GM12801 (cell line): ENCODE measurements around the gene SCAMP4.

Experiments used
- TF ChIP-seq, protein P1 (sequence below): IDR thresholded peaks from one replicate; pipeline ENCODE4 v1.5.1; 2011; ENCODE audit warnings: control low read depth; ENCODE audit not compliant: insufficient read length; ENCODE audit errors: extremely low read depth

SCAMP4 gene

DNA sequence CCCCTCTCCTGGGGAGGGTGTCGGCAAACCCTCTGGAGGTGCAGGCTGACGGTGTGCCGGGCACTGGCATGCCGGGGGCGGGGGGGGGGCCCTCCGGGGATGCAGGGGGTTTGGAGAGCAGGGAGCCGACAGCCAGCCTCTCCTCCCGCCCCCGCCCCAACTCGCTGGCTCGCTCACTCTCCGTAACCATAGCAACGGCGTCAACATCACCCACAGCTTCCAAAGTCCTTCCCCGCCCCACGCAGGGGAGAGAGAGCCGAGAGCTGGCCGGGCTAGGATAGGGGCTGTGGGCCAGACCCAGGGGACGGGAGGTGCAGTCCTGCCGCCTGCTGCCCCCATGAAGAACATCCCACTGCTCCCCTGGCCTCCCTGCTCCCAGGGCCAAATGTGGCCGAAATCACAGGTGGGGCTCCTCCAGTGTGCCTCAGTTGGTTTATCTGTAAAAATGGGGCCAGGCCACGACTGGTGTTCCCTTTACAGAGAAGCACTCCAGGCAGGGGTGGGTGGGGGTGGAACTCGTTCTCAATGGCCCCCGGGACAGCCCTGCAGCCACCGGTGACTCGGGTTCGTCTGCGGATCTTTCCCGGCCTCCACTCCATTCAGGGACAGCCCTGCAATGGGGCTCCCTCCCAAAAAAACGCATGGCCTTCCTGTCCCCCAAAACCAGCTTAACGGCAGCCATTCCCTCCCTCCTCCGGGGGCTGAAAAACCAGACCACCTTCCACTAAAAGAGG is 45.0 kb upstream of the SCAMP4 start:
- TF ChIP-seq, protein P1, sequence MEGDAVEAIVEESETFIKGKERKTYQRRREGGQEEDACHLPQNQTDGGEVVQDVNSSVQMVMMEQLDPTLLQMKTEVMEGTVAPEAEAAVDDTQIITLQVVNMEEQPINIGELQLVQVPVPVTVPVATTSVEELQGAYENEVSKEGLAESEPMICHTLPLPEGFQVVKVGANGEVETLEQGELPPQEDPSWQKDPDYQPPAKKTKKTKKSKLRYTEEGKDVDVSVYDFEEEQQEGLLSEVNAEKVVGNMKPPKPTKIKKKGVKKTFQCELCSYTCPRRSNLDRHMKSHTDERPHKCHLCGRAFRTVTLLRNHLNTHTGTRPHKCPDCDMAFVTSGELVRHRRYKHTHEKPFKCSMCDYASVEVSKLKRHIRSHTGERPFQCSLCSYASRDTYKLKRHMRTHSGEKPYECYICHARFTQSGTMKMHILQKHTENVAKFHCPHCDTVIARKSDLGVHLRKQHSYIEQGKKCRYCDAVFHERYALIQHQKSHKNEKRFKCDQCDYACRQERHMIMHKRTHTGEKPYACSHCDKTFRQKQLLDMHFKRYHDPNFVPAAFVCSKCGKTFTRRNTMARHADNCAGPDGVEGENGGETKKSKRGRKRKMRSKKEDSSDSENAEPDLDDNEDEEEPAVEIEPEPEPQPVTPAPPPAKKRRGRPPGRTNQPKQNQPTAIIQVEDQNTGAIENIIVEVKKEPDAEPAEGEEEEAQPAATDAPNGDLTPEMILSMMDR: no peak

DNA sequence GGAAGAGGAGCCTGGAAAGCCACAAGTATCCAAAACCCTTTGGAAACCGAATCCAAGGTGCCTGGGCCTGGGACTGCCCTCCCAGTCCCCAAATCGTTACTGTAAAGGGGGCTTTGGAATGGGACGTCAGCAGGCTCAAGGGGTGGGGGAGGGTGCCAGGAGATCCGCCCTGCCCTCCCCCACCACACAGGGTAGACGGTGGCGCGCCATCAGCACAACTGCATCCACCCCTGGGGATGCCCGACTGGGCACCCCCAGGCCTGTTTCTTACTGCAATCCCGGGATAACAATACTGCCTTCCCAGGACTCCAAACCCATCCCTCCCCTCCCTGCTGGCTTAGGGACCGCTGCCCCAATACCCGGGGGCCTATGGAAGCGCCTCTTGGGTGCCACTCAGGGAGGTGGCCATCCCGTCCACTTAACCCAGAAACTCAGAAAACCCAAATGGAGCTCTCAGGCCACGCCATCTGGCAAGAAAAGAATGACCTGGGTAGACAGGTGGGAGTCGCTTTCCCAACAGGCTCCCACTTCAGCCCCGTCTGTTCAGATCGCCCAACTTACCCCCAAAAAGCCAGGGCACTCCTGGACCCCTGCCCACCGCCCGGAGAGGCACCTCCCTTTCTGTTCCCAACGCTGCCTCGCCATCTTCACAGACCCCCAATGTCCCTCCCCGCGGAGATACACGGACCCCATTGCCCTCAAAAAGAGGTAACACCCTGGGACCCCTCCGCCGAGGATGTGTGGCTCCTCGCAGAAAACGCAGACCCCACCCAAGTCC is 44.2 kb upstream of the SCAMP4 start:
- TF ChIP-seq, protein P1: no peak

DNA sequence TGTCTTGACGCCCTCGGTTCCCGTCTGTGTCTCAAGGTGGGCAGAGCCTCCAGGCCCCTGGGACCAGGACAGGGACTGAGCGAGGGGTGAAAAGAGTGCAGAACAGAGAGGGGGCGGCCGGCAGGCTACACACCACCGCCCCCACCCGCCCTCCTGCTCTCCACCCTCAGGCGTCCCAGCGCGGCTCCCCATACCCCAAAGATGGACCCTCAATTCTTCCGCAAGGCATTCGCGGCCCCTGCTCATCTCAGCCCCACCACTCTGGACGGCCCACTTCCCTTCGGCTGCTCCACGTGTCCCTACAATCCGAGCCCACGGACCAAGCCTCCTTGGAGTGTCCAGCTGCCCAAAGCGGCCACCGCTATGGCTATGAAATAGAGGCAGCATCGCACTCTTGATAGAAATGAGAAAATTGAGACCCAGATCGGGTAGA is 43.6 kb upstream of the SCAMP4 start:
- TF ChIP-seq, protein P1: no peak

DNA sequence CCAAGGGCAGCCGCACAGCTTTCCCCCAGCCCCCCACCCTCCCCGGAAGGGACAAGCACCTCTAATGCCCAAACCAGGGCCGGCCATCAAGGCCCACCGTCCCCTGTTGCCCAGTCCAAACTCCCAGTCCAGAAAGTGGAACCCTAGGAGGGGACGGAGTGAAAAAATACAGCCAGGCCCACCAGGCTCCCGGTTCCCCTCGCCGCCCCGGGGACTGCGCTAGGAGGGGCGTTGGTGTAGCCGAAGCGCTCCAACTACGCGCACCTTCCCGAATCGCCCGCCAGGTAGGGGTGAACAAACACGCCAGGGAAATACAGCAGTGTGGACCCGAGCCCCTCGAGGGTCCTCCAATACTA is 43.2 kb upstream of the SCAMP4 start:
- TF ChIP-seq, protein P1: no peak

DNA sequence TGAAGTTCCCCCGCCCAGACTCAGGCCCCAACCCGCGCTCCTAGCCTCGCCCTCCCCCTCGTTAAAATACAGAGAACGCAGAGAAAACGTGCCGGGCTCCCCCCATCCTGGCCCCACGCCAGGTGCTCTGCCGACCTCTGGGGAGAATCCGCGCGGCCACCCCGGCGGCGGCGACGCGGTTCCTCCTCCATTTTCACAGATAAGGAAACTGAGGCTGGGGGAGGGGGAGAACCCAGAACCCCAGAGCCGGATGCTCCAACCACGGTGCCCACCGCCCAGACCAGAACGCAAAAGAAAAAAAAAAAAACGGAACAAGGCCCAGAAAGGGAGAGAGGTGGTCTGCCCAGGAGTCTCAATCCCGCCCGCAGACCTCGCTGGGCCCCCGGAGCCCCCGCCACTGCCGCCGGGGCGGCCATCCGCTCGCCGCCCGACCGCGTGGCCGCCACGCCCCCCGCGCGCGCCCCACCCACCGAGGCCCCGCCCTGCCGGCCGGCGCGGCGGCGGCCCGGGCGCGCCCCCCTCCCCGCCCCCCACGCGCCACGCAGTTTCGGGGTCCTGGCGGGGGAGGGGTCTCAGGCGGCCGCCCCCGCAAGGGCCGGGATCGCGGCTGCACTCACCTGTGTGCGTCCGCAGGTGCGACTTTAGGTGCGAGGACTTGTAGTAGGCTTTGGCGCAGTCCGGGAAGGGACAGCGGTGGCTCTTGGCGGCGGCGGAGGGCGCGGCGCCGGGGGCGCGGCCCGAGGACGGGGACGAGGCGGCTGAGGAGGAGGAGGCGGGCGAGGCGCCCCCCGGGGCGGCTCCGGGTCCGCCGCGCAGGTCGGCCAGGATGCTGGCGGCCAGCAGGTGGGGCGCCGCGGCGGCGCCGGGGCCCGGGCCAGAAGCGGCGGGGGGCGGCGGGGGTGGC is 42.5 kb upstream of the SCAMP4 start:
- TF ChIP-seq, protein P1: no peak

DNA sequence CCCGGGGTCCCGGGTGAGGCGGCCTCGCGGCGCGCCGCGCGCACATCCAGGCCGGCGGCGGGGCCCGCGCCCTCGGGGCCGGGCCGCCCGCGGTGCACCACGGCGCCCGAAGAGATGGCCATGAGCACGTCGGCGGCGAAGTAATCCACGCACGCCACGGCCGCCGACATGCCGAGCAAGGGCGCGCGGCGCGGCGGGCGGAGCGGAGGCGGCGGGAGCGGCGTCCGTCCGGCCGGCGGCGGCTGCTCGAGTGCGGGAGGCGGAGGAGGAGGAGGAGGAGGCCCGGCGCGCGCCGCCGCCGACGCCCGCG is 41.9 kb upstream of the SCAMP4 start, which contains the start of gene KLF16:
KLF16 (minus strand) TSS at position 252 of the 310 bp plus-strand sequence; CDS start at position 170, 82 bp downstream.
- TF ChIP-seq, protein P1: no peak
